GM12891 (cell line): ENCODE data around the gene ANKRD18B.
"Not testable (repeated sequence)": the region's sequence is repeated elsewhere in the genome, so short reads cannot be mapped to it uniquely, and the experiment has no call there.

Experiments used
- PAX5 ChIP-seq: IDR thresholded peaks from 2 replicates; pipeline ENCODE4 v1.6.1; 2011; ENCODE audit warnings: low read length, moderate library complexity, mild to moderate bottlenecking; ENCODE audit not compliant: insufficient read depth, severe bottlenecking
- POLR2A ChIP-seq: IDR thresholded peaks from 2 replicates; pipeline ENCODE4 v1.6.1; 2011; ENCODE audit warnings: low read depth, low read length, control low read depth
- POLR2AphosphoS5 ChIP-seq: IDR thresholded peaks from 2 replicates; pipeline ENCODE4 v1.6.1; 2011; ENCODE audit warnings: low read depth, low read length, control low read depth
- POU2F2 ChIP-seq: IDR thresholded peaks from 2 replicates; pipeline ENCODE4 v1.6.1; 2011; ENCODE audit warnings: low read depth, mild to moderate bottlenecking, control low read depth, low read length, moderate library complexity
- SPI1 ChIP-seq: IDR thresholded peaks from 2 replicates; pipeline ENCODE4 v1.6.1; 2011; ENCODE audit warnings: low read depth, low read length, control low read depth
- TAF1 ChIP-seq: IDR thresholded peaks from 2 replicates; pipeline ENCODE4 v1.6.1; 2011; ENCODE audit warnings: low read depth, low read length, control low read depth

GRCh38 chr9:33612410-33612809 lies 88.4 kb downstream of the ANKRD18B start:
- TF ChIP-seq POLR2A, POU2F2, POLR2AphosphoS5, SPI1, TAF1, PAX5: not testable (repeated sequence)
